GM12891 (cell line): ENCODE data around the gene LMO7.

ENCODE experiments used
- PAX5 ChIP-seq: IDR thresholded peaks from 2 replicates; pipeline ENCODE4 v1.6.1; 2011; ENCODE audit warnings: low read length, moderate library complexity, mild to moderate bottlenecking; ENCODE audit not compliant: insufficient read depth, severe bottlenecking
- POLR2A ChIP-seq: IDR thresholded peaks from 2 replicates; pipeline ENCODE4 v1.6.1; 2011; ENCODE audit warnings: low read depth, low read length, control low read depth
- POLR2AphosphoS5 ChIP-seq: IDR thresholded peaks from 2 replicates; pipeline ENCODE4 v1.6.1; 2011; ENCODE audit warnings: low read depth, low read length, control low read depth
- POU2F2 ChIP-seq: IDR thresholded peaks from 2 replicates; pipeline ENCODE4 v1.6.1; 2011; ENCODE audit warnings: low read depth, mild to moderate bottlenecking, control low read depth, low read length, moderate library complexity
- SPI1 ChIP-seq: IDR thresholded peaks from 2 replicates; pipeline ENCODE4 v1.6.1; 2011; ENCODE audit warnings: low read depth, low read length, control low read depth
- TAF1 ChIP-seq: IDR thresholded peaks from 2 replicates; pipeline ENCODE4 v1.6.1; 2011; ENCODE audit warnings: low read depth, low read length, control low read depth

DNA sequence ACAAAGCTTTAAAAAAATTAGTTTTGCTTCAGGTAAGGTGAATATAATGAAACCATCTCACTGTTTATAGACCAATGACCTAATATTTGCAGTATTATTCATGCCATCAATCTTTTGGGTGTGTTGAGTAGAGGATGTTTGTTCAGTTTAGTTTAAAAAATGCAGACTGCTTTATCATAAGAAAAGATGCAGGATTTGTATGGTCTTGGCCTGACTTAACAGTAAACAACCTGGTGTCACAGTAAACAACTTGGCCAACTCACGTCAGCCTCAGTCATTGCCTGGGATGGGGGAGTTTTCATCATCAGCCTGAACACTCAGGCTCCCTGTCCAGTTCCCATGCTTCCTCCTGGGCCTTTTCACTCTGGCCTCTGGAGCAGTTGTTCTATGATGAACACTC is 55.1 kb downstream of the LMO7 start:
- TF ChIP-seq POLR2A (no peak), TAF1 (no peak), POLR2AphosphoS5 (no peak), SPI1 (no peak), PAX5 (no peak), POU2F2 (no peak)
